GM12873 (cell line): ENCODE results near the gene TIMM8A.

Experiments
- TF ChIP-seq, protein P1 (sequence below): IDR thresholded peaks from 2 replicates; pipeline ENCODE4 v1.5.1; 2012; ENCODE audit warnings: low read depth, mild to moderate bottlenecking, moderate library complexity, low read length, control low read depth; ENCODE audit not compliant: insufficient read depth; ENCODE audit errors: missing control alignments

TIMM8A gene

DNA sequence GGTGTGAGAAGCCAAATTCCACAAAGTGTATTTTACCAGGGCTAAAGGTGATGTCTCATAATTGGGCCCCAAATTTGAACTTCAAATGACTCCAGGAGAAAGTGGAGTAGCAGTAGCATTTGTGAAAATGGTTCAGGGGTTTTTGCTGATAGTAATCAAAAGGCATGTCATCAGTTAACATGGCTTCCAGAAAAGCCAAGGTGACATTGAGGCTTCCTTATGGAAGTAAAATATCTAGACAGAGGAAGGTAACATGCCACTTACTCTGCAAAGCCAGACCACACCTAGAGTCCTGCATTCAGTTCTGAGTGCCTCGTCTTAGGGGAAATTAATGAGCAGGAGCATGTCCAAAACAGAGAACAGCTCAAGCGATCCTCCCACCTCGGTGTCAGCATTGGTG, 40.1 kb upstream of the TIMM8A start:
- TF ChIP-seq, protein P1, sequence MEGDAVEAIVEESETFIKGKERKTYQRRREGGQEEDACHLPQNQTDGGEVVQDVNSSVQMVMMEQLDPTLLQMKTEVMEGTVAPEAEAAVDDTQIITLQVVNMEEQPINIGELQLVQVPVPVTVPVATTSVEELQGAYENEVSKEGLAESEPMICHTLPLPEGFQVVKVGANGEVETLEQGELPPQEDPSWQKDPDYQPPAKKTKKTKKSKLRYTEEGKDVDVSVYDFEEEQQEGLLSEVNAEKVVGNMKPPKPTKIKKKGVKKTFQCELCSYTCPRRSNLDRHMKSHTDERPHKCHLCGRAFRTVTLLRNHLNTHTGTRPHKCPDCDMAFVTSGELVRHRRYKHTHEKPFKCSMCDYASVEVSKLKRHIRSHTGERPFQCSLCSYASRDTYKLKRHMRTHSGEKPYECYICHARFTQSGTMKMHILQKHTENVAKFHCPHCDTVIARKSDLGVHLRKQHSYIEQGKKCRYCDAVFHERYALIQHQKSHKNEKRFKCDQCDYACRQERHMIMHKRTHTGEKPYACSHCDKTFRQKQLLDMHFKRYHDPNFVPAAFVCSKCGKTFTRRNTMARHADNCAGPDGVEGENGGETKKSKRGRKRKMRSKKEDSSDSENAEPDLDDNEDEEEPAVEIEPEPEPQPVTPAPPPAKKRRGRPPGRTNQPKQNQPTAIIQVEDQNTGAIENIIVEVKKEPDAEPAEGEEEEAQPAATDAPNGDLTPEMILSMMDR, result no peak

DNA sequence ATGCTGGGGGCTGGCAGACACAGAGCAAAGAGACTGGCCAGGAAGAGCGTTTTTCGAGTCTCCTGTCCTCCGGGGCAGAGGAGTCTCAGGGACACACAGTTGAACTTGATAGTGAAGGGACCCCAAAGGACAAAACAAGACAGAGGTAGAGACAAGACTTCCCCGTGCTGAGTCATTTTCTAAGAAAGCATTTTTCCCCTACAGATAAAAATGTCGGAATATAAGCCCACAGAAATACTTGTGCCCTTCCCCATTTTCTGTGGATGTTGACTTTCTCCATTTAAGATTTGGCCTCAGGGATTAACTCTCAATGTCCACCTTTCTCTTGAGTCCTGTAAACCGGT, 38.0 kb upstream of the TIMM8A start:
- TF ChIP-seq, protein P1, result no peak

DNA sequence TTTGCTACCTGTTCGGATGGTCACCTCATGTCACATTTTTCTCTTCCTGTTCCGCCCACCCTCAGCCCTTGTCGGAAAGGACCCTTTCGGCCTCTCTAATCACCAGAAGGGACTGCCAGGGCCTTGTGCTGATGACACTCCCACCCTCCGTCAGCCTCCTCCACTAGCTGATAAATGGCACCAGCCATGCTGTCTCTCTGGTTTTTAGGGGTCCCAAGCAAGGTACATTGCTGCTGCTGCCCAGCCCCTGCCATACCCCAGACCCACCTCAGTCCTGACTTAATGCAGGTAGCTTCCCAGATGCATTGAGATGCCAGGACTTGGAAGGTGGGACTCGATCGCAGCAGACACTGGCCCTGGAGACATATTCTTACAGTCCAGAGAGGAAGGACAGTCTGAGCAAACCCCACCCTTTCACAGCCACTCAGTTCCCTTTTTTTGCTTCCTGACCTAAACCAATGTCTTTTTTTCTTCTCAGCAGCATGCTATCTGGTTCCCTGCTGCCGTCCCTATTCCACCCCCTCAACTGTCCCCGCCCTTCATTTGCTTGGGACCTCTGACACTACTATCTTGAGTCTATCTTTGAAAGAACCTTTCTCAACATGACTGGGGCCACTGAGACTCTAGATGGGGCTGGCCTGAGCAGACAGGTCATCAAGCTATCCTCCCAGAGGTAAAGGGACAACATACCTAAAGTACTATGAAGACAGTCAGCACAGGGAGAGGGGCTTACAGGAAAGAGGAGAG, 37.4 kb upstream of the TIMM8A start, which contains the start of gene BTK:
TSS of gene BTK (minus strand) at position 397 of the 747 bp plus-strand sequence. CDS start 10,907 bp downstream, outside the sequence.
- TF ChIP-seq, protein P1, result no peak

DNA sequence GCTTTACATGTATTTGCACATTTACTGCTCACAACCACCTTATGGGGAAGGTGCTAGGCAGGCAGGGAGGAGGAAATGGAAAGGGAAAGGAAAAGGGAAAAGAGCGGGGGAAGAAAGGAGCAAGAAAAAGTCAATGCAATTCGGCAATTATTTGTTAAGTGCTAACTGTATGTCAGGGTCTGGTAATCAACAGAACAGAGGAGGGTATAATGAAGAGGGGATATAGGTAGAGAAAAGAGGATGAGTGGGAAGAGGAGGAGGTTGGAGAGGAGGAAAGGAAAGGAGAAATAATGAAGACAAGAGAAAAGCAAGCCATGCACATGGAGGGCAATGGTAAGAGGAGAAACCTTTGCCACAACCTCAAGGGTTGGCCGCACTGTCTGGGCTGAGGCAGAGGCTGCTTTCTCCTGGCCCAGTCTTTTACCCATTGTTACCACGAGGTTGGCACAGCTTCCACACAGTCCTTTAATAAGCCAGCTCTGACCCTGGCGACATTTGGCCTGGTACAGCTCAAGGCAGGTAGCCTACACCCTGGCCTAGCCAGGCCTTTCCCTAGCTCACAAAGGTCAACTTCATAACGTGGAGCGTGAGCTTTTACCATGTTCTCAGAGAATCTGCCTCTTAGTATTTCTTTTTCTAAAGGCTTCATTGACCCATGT, 36.6 kb upstream of the TIMM8A start:
- TF ChIP-seq, protein P1, result no peak

DNA sequence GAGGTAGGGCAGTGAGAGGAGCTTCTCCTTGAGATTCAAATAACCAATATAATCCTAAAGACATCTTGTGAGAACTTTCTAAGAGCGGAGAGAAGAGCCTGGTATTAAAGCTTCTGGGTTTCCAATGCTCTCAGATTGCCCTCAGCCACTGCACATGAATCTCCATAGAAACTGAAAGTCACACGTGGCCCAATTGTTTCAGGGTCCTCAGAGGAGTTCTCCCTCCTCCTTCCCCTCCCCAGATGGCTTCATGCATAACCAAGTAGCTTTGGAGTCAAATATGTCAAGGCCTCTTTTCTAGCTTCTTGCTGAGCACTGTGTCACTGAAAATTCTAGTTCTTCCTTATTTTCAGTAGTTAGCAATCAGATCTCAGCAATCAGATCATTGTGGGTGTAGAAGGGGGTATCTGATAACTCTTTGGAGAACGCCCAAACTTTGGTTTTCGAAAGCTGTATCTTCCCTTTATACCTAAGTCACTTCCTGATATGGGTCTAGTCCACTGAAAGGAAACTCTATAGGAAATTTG, 35.2 kb upstream of the TIMM8A start:
- TF ChIP-seq, protein P1, result no peak

DNA sequence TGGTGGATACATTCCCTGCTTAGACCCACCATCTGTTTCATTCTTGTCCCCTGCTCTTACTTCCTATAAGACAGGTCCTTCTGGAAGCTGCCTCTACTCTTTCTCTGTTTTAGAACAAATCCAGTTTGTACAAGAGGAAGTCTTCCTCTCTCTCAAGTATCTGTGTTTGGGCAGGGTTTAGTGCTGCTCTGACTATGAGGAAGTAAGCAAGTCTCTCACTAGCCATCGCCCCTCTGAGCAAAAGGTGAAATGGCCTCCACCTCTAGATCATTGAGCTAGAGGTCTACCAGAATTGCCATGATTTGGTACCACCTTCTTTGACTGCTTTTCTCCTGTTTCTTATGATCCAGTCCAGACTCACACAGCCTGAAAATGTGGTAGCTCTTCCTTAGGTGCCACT, 29.0 kb upstream of the TIMM8A start:
- TF ChIP-seq, protein P1, result no peak

DNA sequence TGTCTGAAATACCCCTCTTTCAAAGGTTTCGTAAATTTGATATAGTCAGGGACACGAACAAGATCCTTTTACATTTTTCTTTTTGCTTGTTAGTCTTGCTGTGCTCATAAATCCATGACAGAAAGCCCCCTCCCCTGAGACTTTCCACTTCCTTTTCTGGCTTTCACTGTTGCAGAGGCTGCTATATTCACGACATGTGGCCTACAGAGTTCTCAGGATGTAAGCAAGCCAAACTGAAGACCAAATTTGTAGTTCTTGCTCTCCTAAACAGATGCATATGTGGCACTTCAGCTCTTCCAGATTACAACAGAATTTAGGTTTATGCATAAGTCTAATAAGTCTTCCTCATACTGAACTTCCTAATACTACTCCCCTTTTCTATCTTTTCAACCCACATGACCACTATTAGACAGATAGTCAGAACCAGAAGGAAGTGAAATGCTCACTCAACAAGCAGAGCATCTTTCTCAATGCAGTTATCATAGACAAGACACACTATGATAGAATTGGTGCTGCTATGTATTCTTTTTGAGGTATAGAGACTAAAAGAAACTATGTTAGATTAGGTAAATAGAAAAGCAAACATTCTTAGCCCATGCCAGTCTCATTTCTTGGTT, 22.5 kb upstream of the TIMM8A start:
- TF ChIP-seq, protein P1, result no peak
